Ammon's horn (tissue), 1 donor: Measurements from ENCODE around the gene KCNJ5.
"Not testable (repeated sequence)": the region's sequence is repeated elsewhere in the genome, so short reads cannot be mapped to it uniquely, and the experiment has no call there.

Experiments used
- DNase-seq: peaks from one replicate; pipeline ENCODE4 v3.0.0-alpha.2; 2016; ENCODE audit warnings: low spot score

KCNJ5 gene

GRCh38 chr11:128913806-128914205 lies 22.6 kb downstream of the KCNJ5 start:
- no peak for DNase-seq

GRCh38 chr11:128914216-128915148 lies 23.3 kb downstream of the KCNJ5 start:
- no peak for DNase-seq

GRCh38 chr11:128915149-128915521 lies 24.0 kb downstream of the KCNJ5 start:
- no peak for DNase-seq

- DNase-seq, result no peak
These were observed 24.9 kb downstream of the KCNJ5 start for GRCh38 chr11:128916037-128916572.

GRCh38 chr11:128916681-128917080 lies 25.5 kb downstream of the KCNJ5 start:
- DNase-seq, result no peak

- DNase-seq, result no peak
These were observed 26.1 kb downstream of the KCNJ5 start for GRCh38 chr11:128917144-128917724.

GRCh38 chr11:128919216-128919615 lies 28.1 kb downstream of the KCNJ5 start:
- no peak for DNase-seq

- not testable (repeated sequence) for DNase-seq
These were observed 28.5 kb downstream of the KCNJ5 start for GRCh38 chr11:128919635-128920034.

- DNase-seq, result no peak
These were observed 29.5 kb downstream of the KCNJ5 start for GRCh38 chr11:128920666-128921065.

- no peak for DNase-seq
These were observed 30.6 kb downstream of the KCNJ5 start for GRCh38 chr11:128921793-128922192.

- DNase-seq, result no peak
These were observed 32.9 kb downstream of the KCNJ5 start for GRCh38 chr11:128924104-128924503.

- DNase-seq, result no peak
These were observed 33.5 kb downstream of the KCNJ5 start for GRCh38 chr11:128924510-128925249.

- DNase-seq, result no peak
These were observed 34.1 kb downstream of the KCNJ5 start for GRCh38 chr11:128925250-128925600.

GRCh38 chr11:128926000-128926399 lies 34.8 kb downstream of the KCNJ5 start:
- no peak for DNase-seq

- DNase-seq, result no peak
These were observed 35.4 kb downstream of the KCNJ5 start for GRCh38 chr11:128926437-128927107.

GRCh38 chr11:128927108-128927461 lies 35.9 kb downstream of the KCNJ5 start:
- no peak for DNase-seq

- DNase-seq, result no peak
These were observed 36.7 kb downstream of the KCNJ5 start for GRCh38 chr11:128927683-128928336.

- no peak for DNase-seq
These were observed 37.2 kb downstream of the KCNJ5 start for GRCh38 chr11:128928400-128928799.

- no peak for DNase-seq
These were observed 38.3 kb downstream of the KCNJ5 start for GRCh38 chr11:128929468-128929867.

GRCh38 chr11:128929991-128930390 lies 38.8 kb downstream of the KCNJ5 start:
- no peak for DNase-seq

GRCh38 chr11:128931066-128931465 lies 39.9 kb downstream of the KCNJ5 start:
- no peak for DNase-seq

- no peak for DNase-seq
These were observed 40.5 kb downstream of the KCNJ5 start for GRCh38 chr11:128931668-128932067.
